Measurements from ENCODE around the gene BLTP3A. TPM values are rescaled to one million over a fixed set of nuclear protein-coding genes. Genes with fewer than 3 reads are reported as not detected.
"Not testable (repeated sequence)": the region's sequence is repeated elsewhere in the genome, so short reads cannot be mapped to it uniquely, and the experiment has no call there.

BLTP3A gene
- total and polyA plus RNA-seq, 3 experiments from 2014 or later, result 1.8 to 19.4 (median 18.8) TPM

GRCh38 chr6:34756513-34756856 is 35.4 kb upstream of the BLTP3A start:
- Mint-ChIP-seq H3K4me1 (peaks cover 5 to 26% (median 7%) of the 10 kb centered on the region in 3 donors), H3K36me3 (peaks cover 2 to 13% (median 3%) of the 10 kb centered on the region in 3 donors)
- not testable (repeated sequence) for H3K9me3 Mint-ChIP-seq; H3K4me3 Mint-ChIP-seq; H3K27ac Mint-ChIP-seq; H3K9me3 ChIP-seq (ENCODE audit: low read length); H3K27me3 ChIP-seq (ENCODE audit: insufficient read depth, low read length, poor library complexity, severe bottlenecking); H3K27me3 Mint-ChIP-seq; H3K36me3 ChIP-seq (ENCODE audit: insufficient read depth, low read length)
- Histone ChIP-seq H3K4me3 (ENCODE audit: low read length) (peak overlapping the region; percentile 87), H3K4me1 (ENCODE audit: insufficient read depth, low read length) (peaks cover 14% of the 10 kb centered on the region), H3K27ac (ENCODE audit: low read depth, low read length) (peak overlapping the region; percentile 93)
- POLR2A ChIA-PET, result interaction anchor here (1.0 to 3.6 kb wide), 5 partner anchors 35 to 132 kb away, joined by 5 to 16 read pairs (median 9); partner anchors contain the start of genes ANKS1A, BLTP3A, ILRUN and TAF11
- CTCF ChIA-PET, result interaction anchor here (0.6 to 2.4 kb wide), 10 partner anchors 10 to 296 kb away, joined by 3 to 8 read pairs (median 3); partner anchors contain the start of genes BLTP3A and TAF11
- peak in 3 of 5 donors; percentile 20 to 58 (median 33) for DNase-seq

- H3K4me1 ChIP-seq (ENCODE audit: insufficient read depth, low read length), result peaks cover 14% of the 10 kb centered on the region
- no peaks in the 10 kb centered on the region for H3K9me3 ChIP-seq (ENCODE audit: low read length)
- H3K36me3 ChIP-seq (ENCODE audit: insufficient read depth, low read length), result peaks cover 8% of the 10 kb centered on the region
- peaks cover 3 to 21% (median 5%) of the 10 kb centered on the region in 3 donors for H3K36me3 Mint-ChIP-seq
- CTCF ChIA-PET, result interaction anchor here (0.9 to 1.7 kb wide), 7 partner anchors 34 to 130 kb away, joined by 3 to 8 read pairs (median 4); partner anchors contain the start of genes BLTP3A and TAF11
- no peaks in the 10 kb centered on the region for H3K9me3 Mint-ChIP-seq
- H3K27ac Mint-ChIP-seq, result no peak overlapping the region
- H3K4me3 ChIP-seq (ENCODE audit: low read length), result peak overlapping the region; percentile 87
- peak overlapping the region; percentile 93 for H3K27ac ChIP-seq (ENCODE audit: low read depth, low read length)
- H3K27me3 ChIP-seq (ENCODE audit: insufficient read depth, low read length, poor library complexity, severe bottlenecking), result no peaks in the 10 kb centered on the region
- no peak for DNase-seq
- peaks cover 5 to 29% (median 9%) of the 10 kb centered on the region in 3 donors for H3K4me1 Mint-ChIP-seq
- POLR2A ChIA-PET, result interaction anchor here (1.1 to 3.6 kb wide), 4 partner anchors 34 to 131 kb away, joined by 6 to 16 read pairs (median 12); partner anchors contain the start of genes ANKS1A, BLTP3A and TAF11
- no peaks in the 10 kb centered on the region for H3K27me3 Mint-ChIP-seq
- no peak overlapping the region for H3K4me3 Mint-ChIP-seq
Observed at GRCh38 chr6:34757687-34758274, 34.1 kb upstream of the BLTP3A start.

- peaks cover 3 to 32% (median 12%) of the 10 kb centered on the region in 3 donors for H3K36me3 Mint-ChIP-seq
- H3K27me3 Mint-ChIP-seq, result no peaks in the 10 kb centered on the region
- H3K9me3 Mint-ChIP-seq, result no peaks in the 10 kb centered on the region
- POLR2A ChIA-PET, result interaction anchor here (0.7 kb wide), 1 partner anchor 801 kb away, joined by 7 read pairs; no protein-coding TSS in a partner anchor
- Histone ChIP-seq H3K27ac (ENCODE audit: low read depth, low read length) (no peak overlapping the region), H3K9me3 (ENCODE audit: low read length) (no peaks in the 10 kb centered on the region), H3K36me3 (ENCODE audit: insufficient read depth, low read length) (peaks cover 17% of the 10 kb centered on the region), H3K4me1 (ENCODE audit: insufficient read depth, low read length) (peaks cover 14% of the 10 kb centered on the region), H3K27me3 (ENCODE audit: insufficient read depth, low read length, poor library complexity, severe bottlenecking) (no peaks in the 10 kb centered on the region), H3K4me3 (ENCODE audit: low read length) (no peak overlapping the region)
- H3K27ac Mint-ChIP-seq, result no peak overlapping the region
- peaks cover 5 to 36% (median 12%) of the 10 kb centered on the region in 3 donors for H3K4me1 Mint-ChIP-seq
- no peak for DNase-seq
- CTCF ChIA-PET, result interaction anchor here (0.7 kb wide), 1 partner anchor 1746 kb away, joined by 3 read pairs; no protein-coding TSS in a partner anchor
- H3K4me3 Mint-ChIP-seq, result peak overlapping the region in 2 of 7 donors; percentile 7 to 53
Observed at GRCh38 chr6:34760108-34760507, 31.8 kb upstream of the BLTP3A start.

- H3K27me3 ChIP-seq (ENCODE audit: insufficient read depth, low read length, poor library complexity, severe bottlenecking); POLR2A ChIA-PET; DNase-seq; H3K9me3 Mint-ChIP-seq; H3K9me3 ChIP-seq (ENCODE audit: low read length); H3K27me3 Mint-ChIP-seq; H3K27ac ChIP-seq (ENCODE audit: low read depth, low read length); H3K4me3 Mint-ChIP-seq; CTCF ChIA-PET; H3K4me3 ChIP-seq (ENCODE audit: low read length): not testable (repeated sequence)
- Mint-ChIP-seq H3K4me1 (peaks cover 0 to 34% (median 11%) of the 10 kb centered on the region in 3 donors), H3K27ac (peak overlapping the region in 2 of 8 donors; percentile 18 to 84), H3K36me3 (peaks cover 3 to 46% (median 14%) of the 10 kb centered on the region in 3 donors)
- H3K36me3 ChIP-seq (ENCODE audit: insufficient read depth, low read length), result peaks cover 23% of the 10 kb centered on the region
- H3K4me1 ChIP-seq (ENCODE audit: insufficient read depth, low read length), result peaks cover 14% of the 10 kb centered on the region
Observed at GRCh38 chr6:34761681-34762080, 30.2 kb upstream of the BLTP3A start.

- peaks cover 9 to 28% (median 25%) of the 10 kb centered on the region in 3 donors for H3K4me1 Mint-ChIP-seq
- Histone ChIP-seq H3K4me1 (ENCODE audit: insufficient read depth, low read length) (no peaks in the 10 kb centered on the region), H3K27me3 (ENCODE audit: insufficient read depth, low read length, poor library complexity, severe bottlenecking) (no peaks in the 10 kb centered on the region), H3K9me3 (ENCODE audit: low read length) (no peaks in the 10 kb centered on the region), H3K4me3 (ENCODE audit: low read length) (no peak overlapping the region), H3K27ac (ENCODE audit: low read depth, low read length) (no peak overlapping the region), H3K36me3 (ENCODE audit: insufficient read depth, low read length) (peaks cover 50% of the 10 kb centered on the region)
- H3K27ac Mint-ChIP-seq, result no peak overlapping the region
- CTCF ChIA-PET, result no interaction called here
- DNase-seq, result no peak
- H3K4me3 Mint-ChIP-seq, result no peak overlapping the region
- no peaks in the 10 kb centered on the region for H3K27me3 Mint-ChIP-seq
- H3K9me3 Mint-ChIP-seq, result no peaks in the 10 kb centered on the region
- POLR2A ChIA-PET, result interaction anchor here (0.6 kb wide), 1 partner anchor 16 kb away, joined by 3 read pairs; no protein-coding TSS in a partner anchor
- H3K36me3 Mint-ChIP-seq, result peaks cover under 1 to 82% (median 15%) of the 10 kb centered on the region in 3 donors
Observed at GRCh38 chr6:34768148-34768547, 23.7 kb upstream of the BLTP3A start.

GRCh38 chr6:34771727-34772126 is 20.2 kb upstream of the BLTP3A start:
- H3K27ac Mint-ChIP-seq, result peak overlapping the region in 3 of 8 donors; percentile 14 to 70 (median 14)
- no peak overlapping the region for H3K4me3 Mint-ChIP-seq
- ChIA-PET CTCF (no interaction called here), POLR2A (no interaction called here)
- H3K9me3 Mint-ChIP-seq, result no peaks in the 10 kb centered on the region
- no peaks in the 10 kb centered on the region for H3K9me3 ChIP-seq (ENCODE audit: low read length)
- no peak overlapping the region for H3K4me3 ChIP-seq (ENCODE audit: low read length)
- H3K36me3 Mint-ChIP-seq, result peaks cover 3 to 87% (median 20%) of the 10 kb centered on the region in 3 donors
- no peaks in the 10 kb centered on the region for H3K27me3 Mint-ChIP-seq
- H3K4me1 Mint-ChIP-seq, result peaks cover 6 to 28% (median 21%) of the 10 kb centered on the region in 3 donors
- H3K4me1 ChIP-seq (ENCODE audit: insufficient read depth, low read length), result no peaks in the 10 kb centered on the region
- H3K27ac ChIP-seq (ENCODE audit: low read depth, low read length), result no peak overlapping the region
- no peak for DNase-seq
- peaks cover 43% of the 10 kb centered on the region for H3K36me3 ChIP-seq (ENCODE audit: insufficient read depth, low read length)
- no peaks in the 10 kb centered on the region for H3K27me3 ChIP-seq (ENCODE audit: insufficient read depth, low read length, poor library complexity, severe bottlenecking)

GRCh38 chr6:34772940-34773339 is 18.9 kb upstream of the BLTP3A start:
- Histone ChIP-seq H3K27me3 (ENCODE audit: insufficient read depth, low read length, poor library complexity, severe bottlenecking) (no peaks in the 10 kb centered on the region), H3K4me1 (ENCODE audit: insufficient read depth, low read length) (no peaks in the 10 kb centered on the region), H3K9me3 (ENCODE audit: low read length) (no peaks in the 10 kb centered on the region), H3K4me3 (ENCODE audit: low read length) (no peak overlapping the region), H3K27ac (ENCODE audit: low read depth, low read length) (no peak overlapping the region), H3K36me3 (ENCODE audit: insufficient read depth, low read length) (peaks cover 40% of the 10 kb centered on the region)
- H3K36me3 Mint-ChIP-seq, result peaks cover 3 to 79% (median 20%) of the 10 kb centered on the region in 3 donors
- H3K27me3 Mint-ChIP-seq, result no peaks in the 10 kb centered on the region
- CTCF ChIA-PET, result no interaction called here
- H3K27ac Mint-ChIP-seq, result no peak overlapping the region
- POLR2A ChIA-PET, result no interaction called here
- H3K9me3 Mint-ChIP-seq, result no peaks in the 10 kb centered on the region
- no peak overlapping the region for H3K4me3 Mint-ChIP-seq
- no peak for DNase-seq
- peaks cover 5 to 28% (median 21%) of the 10 kb centered on the region in 3 donors for H3K4me1 Mint-ChIP-seq

GRCh38 chr6:34773916-34774315 is 18.0 kb upstream of the BLTP3A start:
- Mint-ChIP-seq H3K9me3 (no peaks in the 10 kb centered on the region), H3K36me3 (peaks cover 3 to 77% (median 22%) of the 10 kb centered on the region in 3 donors), H3K27me3 (no peaks in the 10 kb centered on the region), H3K4me1 (peaks cover 5 to 28% (median 19%) of the 10 kb centered on the region in 3 donors), H3K4me3 (no peak overlapping the region), H3K27ac (no peak overlapping the region)
- no peaks in the 10 kb centered on the region for H3K27me3 ChIP-seq (ENCODE audit: insufficient read depth, low read length, poor library complexity, severe bottlenecking)
- no peak overlapping the region for H3K4me3 ChIP-seq (ENCODE audit: low read length)
- H3K27ac ChIP-seq (ENCODE audit: low read depth, low read length), result no peak overlapping the region
- no peaks in the 10 kb centered on the region for H3K9me3 ChIP-seq (ENCODE audit: low read length)
- POLR2A ChIA-PET, result no interaction called here
- CTCF ChIA-PET, result no interaction called here
- no peak for DNase-seq
- H3K36me3 ChIP-seq (ENCODE audit: insufficient read depth, low read length), result peaks cover 32% of the 10 kb centered on the region
- no peaks in the 10 kb centered on the region for H3K4me1 ChIP-seq (ENCODE audit: insufficient read depth, low read length)

Measured in CD8-positive, alpha-beta memory T cell (primary cell).